NB4 (cell line): ENCODE data around the gene KCNQ4.

Experiments used
- POLR2A ChIP-seq: IDR thresholded peaks from 2 replicates; pipeline ENCODE4 v1.6.1; 2011; ENCODE audit warnings: mild to moderate bottlenecking; ENCODE audit not compliant: insufficient read length; ENCODE audit errors: extremely low read depth
- TF ChIP-seq, protein P1 (sequence below): IDR thresholded peaks from one replicate; pipeline ENCODE4 v1.5.1; 2012; ENCODE audit warnings: low read depth, low read length

DNA sequence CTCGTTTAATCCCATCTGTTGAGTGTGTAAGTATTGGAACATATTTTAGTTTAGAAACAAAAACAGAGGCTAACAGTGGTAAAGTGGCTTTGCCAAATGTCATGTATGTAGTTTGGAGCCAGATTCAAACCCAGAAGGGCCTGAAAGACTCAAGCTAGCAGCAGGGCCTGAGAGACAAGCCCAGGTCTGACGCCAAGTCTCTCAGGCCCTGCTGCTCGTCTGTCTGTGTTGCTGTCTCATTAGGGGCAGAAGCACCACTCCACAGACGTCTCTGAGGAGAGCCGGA, 70.2 kb downstream of the KCNQ4 start:
- TF ChIP-seq, protein P1, sequence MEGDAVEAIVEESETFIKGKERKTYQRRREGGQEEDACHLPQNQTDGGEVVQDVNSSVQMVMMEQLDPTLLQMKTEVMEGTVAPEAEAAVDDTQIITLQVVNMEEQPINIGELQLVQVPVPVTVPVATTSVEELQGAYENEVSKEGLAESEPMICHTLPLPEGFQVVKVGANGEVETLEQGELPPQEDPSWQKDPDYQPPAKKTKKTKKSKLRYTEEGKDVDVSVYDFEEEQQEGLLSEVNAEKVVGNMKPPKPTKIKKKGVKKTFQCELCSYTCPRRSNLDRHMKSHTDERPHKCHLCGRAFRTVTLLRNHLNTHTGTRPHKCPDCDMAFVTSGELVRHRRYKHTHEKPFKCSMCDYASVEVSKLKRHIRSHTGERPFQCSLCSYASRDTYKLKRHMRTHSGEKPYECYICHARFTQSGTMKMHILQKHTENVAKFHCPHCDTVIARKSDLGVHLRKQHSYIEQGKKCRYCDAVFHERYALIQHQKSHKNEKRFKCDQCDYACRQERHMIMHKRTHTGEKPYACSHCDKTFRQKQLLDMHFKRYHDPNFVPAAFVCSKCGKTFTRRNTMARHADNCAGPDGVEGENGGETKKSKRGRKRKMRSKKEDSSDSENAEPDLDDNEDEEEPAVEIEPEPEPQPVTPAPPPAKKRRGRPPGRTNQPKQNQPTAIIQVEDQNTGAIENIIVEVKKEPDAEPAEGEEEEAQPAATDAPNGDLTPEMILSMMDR: no peak
- TF ChIP-seq POLR2A: no peak
